A549 treated with GW870086 at 1 μM for 4 hours (cell line): ENCODE results near the gene ZNF711. TPM values are rescaled to one million over a fixed set of nuclear protein-coding genes. Genes with fewer than 3 reads are reported as not detected.

Experiments used
- total RNA-seq: library from RNA; stranded (reverse); fragments of 200-300 nt; extraction: Qiagen RNA extraction; gene quantifications from 5 replicates; pipeline ENCODE4 v1.2.3, GENCODE V29; 2022; ENCODE audit warnings: low read depth

The ZNF711 gene
- 0.53 to 1.0 TPM (median 0.80 TPM) in 5 replicates for total RNA-seq

DNA sequence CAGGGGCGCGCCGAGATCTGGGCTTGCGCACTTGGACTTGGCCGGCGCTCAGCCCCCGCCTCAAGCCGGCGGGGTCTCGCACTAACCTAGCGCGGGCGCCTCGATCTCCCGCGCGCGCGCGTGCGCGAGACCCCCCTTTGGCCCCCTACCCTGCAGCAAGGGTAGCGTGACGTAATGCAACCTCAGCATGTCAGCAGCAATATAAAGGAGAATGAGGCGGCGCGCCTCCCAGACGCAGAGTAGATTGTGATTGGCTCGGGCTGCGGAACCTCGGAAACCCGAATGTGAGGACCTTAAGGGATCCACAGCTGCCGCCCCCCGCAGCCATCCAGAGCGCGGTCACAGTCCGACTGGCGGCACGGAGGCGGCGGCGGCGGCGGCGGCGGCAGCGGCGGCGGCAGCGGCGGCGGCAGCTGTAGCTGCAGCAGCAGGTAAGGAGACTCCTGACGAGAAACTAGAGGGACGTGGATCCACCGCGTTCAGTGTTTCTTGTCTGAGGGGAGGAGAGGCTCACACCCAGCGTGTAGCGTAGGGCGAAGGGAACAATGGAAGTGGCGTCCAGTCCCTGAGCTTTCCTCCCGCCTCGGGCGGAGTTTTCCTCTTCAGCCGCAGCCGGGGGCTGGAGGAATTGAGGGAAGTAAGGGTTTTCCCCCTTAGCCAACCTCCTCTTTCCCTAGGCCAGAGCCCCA lies at the start of gene ZNF711, which contains the start of gene SATL1:
ZNF711 (plus strand) TSS at position 231 of the 689 bp plus-strand sequence. CDS start 3,582 bp downstream, outside the sequence.
SATL1 (minus strand) TSS at position 19 of the 689 bp plus-strand sequence. CDS start 134,811 bp downstream, outside the sequence.

Other genes starting within 250 kb of the ZNF711 start
- gene APOOL, start 240.1 kb upstream of the ZNF711 start, total RNA-seq, result 6.8 to 9.8 TPM (median 7.9 TPM) in 5 replicates
- gene SATL1, start 212 bp upstream of the ZNF711 start, total RNA-seq, result not detected in 5 replicates
- gene POF1B, start 135.7 kb downstream of the ZNF711 start, total RNA-seq, result 2.3 to 2.8 TPM (median 2.5 TPM) in 5 replicates